Measurements from ENCODE around the gene SLC39A5. TPM values are rescaled to one million over a fixed set of nuclear protein-coding genes. Genes with fewer than 3 reads are reported as not detected.

SLC39A5 gene
- 100 to 1,000 TPM; 158 to 163 TPM for total RNA-seq

GRCh38 chr12:56229916-56230431 is at the start of gene SLC39A5:
Gene SLC39A5 (plus strand): TSS chr12:56230051. CDS start chr12:56231275, 1,224 bp downstream.
- peak; percentile 40 for DNase-seq
- peak within 1 kb of the TSS; percentile 41 for H3K4me3 ChIP-seq
- no peak for TF ChIP-seq CTCF (IDR thresholded peaks at IDR 0.05)
- H3K27me3 ChIP-seq = no peaks in the 10 kb centered on the region
- intact Hi-C loops (cut with DNase I) = no loop called here
- no peaks in the 10 kb centered on the region for H3K9me3 ChIP-seq
- peaks cover 1% of the 10 kb centered on the region for H3K4me1 ChIP-seq
- no peaks in the 10 kb centered on the region for H3K36me3 ChIP-seq
- peak within 1 kb of the TSS; percentile 75 for H3K27ac ChIP-seq
- peak within 1 kb of the TSS; percentile 70 to 89 for H3K9ac ChIP-seq (ENCODE audit: low read depth in 2 of 2, low read length in 2 of 2)

- H3K27me3 ChIP-seq = no peaks in the 10 kb centered on the region
- no peak for TF ChIP-seq CTCF (IDR thresholded peaks at IDR 0.05)
- intact Hi-C loops (cut with DNase I) = no loop called here
- no peak overlapping the region for H3K9ac ChIP-seq (ENCODE audit: low read depth in 2 of 2, low read length in 2 of 2)
- no peak overlapping the region for H3K27ac ChIP-seq
- H3K36me3 ChIP-seq = peaks cover 8% of the 10 kb centered on the region
- no peak for DNase-seq
- no peaks in the 10 kb centered on the region for H3K9me3 ChIP-seq
- H3K4me3 ChIP-seq = no peak overlapping the region
- H3K4me1 ChIP-seq = peaks cover 13% of the 10 kb centered on the region
Observed at GRCh38 chr12:56186957-56187356, 42.9 kb upstream of the SLC39A5 start.

- no peaks in the 10 kb centered on the region for H3K27me3 ChIP-seq
- no peaks in the 10 kb centered on the region for H3K36me3 ChIP-seq
- H3K4me1 ChIP-seq = peaks cover 13% of the 10 kb centered on the region
- DNase-seq = peak; percentile 38
- H3K4me3 ChIP-seq = peak overlapping the region; percentile 78
- intact Hi-C loops (cut with DNase I) = loop anchor here (2.0 kb wide), 1 partner anchor 63 kb away; no protein-coding TSS in a partner anchor
- H3K27ac ChIP-seq = peak overlapping the region; percentile 81
- H3K9ac ChIP-seq (ENCODE audit: low read depth in 2 of 2, low read length in 2 of 2) = peak overlapping the region; percentile 88 to 94
- no peak for TF ChIP-seq CTCF (IDR thresholded peaks at IDR 0.05)
- H3K9me3 ChIP-seq = no peaks in the 10 kb centered on the region
Observed at GRCh38 chr12:56188131-56188777, 41.6 kb upstream of the SLC39A5 start.

- DNase-seq = no peak
- TF ChIP-seq CTCF (IDR thresholded peaks at IDR 0.05) = no peak
- intact Hi-C loops (cut with DNase I) = loop anchor here (2.0 kb wide), 1 partner anchor 64 kb away; no protein-coding TSS in a partner anchor
Observed at GRCh38 chr12:56188778-56189098, 41.1 kb upstream of the SLC39A5 start.

GRCh38 chr12:56189099-56189917 is 40.5 kb upstream of the SLC39A5 start, which contains the start of gene SMARCC2:
Gene SMARCC2 (minus strand): TSS chr12:56189483. CDS start chr12:56189461, 22 bp downstream.
- Histone ChIP-seq H3K9ac (ENCODE audit: low read depth in 2 of 2, low read length in 2 of 2) (peak within 1 kb of the TSS; percentile 88 to 94), H3K36me3 (no peaks in the 10 kb centered on the region), H3K4me1 (peaks cover 13% of the 10 kb centered on the region), H3K27ac (peak within 1 kb of the TSS; percentile 95), H3K4me3 (peak within 1 kb of the TSS; percentile 78), H3K9me3 (no peaks in the 10 kb centered on the region), H3K27me3 (no peaks in the 10 kb centered on the region)
- intact Hi-C loops (cut with DNase I) = loop anchor here (2.0 kb wide), 1 partner anchor 65 kb away; no protein-coding TSS in a partner anchor
- DNase-seq = peak; percentile 94
- peak; percentile 56 for TF ChIP-seq CTCF (IDR thresholded peaks at IDR 0.05)

More at GRCh38 chr12:56188778-56189098, 41.1 kb upstream of the SLC39A5 start:
- H3K9ac ChIP-seq (ENCODE audit: low read depth in 2 of 2, low read length in 2 of 2) = peak overlapping the region; percentile 88 to 94
- H3K4me1 ChIP-seq = peaks cover 13% of the 10 kb centered on the region
- peak overlapping the region; percentile 78 for H3K4me3 ChIP-seq
- H3K27me3 ChIP-seq = no peaks in the 10 kb centered on the region
- H3K36me3 ChIP-seq = no peaks in the 10 kb centered on the region
- no peaks in the 10 kb centered on the region for H3K9me3 ChIP-seq
- H3K27ac ChIP-seq = peak overlapping the region; percentile 81

Data from colonic mucosa (tissue), 4 donors.